GM19025 (cell line): Measurements from ENCODE around the gene PNMA8C.
"Not testable (repeated sequence)": the region's sequence is repeated elsewhere in the genome, so short reads cannot be mapped to it uniquely, and the experiment has no call there.

Experiments used
- ATAC-seq: cut with Tn5 transposase; IDR thresholded peaks from one replicate; pipeline ENCODE4 v1.9.1; 2021; ENCODE audit warnings: mild to moderate bottlenecking, low read depth, moderate library complexity; ENCODE audit not compliant: unreplicated experiment

The PNMA8C gene

DNA sequence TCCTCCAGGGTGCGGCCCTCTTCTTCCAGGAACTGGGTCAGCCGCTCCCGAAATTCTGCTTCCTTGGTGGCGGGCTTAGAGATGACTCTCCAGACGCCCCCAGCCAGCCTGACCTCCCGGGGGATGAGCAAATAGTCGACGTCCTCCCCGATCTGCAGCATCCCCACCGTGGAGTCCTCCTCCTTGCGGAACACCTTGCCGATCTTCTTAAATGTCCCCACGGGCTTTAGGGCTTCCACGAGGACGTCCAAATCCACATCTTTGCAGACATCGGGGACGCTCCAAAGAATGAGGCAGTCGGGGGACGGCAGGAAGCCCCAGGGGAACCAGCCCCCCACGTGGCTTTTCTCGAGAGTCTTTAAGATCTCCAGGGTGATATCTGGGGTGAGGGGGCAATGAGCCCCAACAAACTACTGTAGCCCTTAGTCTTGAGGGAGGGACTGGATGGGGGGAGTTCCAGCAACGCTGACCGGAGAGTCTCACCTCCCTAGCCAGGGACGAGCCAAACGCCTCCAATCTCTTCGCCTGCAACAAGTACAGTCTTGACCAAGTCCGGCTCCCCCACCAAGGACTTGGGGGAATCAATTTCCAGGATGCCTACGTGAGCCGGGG lies 16.0 kb downstream of the PNMA8C start:
- no peak for ATAC-seq

DNA sequence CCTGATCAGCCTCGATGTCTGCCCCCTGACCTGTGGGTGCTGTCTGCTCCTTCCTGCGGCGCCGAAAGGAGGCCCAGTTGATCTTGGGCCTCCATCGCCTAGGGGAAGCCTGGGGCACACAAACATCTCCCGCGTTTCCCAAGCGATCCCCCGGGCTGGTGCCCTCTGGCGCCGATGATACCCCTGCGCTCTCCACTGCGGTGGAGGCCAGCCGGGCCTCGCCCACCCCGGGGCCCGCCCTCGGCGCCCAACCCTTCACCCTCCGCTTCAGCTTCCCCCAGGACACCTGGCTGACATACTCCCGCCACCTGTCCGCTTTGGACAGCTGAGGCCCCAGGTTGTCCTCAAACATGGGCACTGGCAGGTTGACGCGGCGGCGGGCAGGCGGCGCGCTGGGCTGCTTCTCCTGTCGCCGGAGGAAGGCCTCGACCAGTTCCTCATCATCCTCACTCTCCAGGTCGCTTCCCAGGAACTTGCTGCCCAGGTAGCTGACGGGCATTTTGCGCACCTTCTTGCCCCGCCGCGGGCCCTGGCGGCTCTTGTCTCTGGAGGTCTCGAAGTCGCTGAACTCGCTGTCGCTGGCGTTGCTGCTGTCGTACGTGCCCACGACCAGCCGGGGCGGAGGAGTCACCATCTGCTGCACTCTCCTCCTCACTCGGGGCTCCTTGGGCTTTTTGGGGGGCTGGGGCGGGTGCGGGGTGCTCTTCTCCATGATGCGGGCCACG lies 16.6 kb downstream of the PNMA8C start:
- no peak for ATAC-seq

DNA sequence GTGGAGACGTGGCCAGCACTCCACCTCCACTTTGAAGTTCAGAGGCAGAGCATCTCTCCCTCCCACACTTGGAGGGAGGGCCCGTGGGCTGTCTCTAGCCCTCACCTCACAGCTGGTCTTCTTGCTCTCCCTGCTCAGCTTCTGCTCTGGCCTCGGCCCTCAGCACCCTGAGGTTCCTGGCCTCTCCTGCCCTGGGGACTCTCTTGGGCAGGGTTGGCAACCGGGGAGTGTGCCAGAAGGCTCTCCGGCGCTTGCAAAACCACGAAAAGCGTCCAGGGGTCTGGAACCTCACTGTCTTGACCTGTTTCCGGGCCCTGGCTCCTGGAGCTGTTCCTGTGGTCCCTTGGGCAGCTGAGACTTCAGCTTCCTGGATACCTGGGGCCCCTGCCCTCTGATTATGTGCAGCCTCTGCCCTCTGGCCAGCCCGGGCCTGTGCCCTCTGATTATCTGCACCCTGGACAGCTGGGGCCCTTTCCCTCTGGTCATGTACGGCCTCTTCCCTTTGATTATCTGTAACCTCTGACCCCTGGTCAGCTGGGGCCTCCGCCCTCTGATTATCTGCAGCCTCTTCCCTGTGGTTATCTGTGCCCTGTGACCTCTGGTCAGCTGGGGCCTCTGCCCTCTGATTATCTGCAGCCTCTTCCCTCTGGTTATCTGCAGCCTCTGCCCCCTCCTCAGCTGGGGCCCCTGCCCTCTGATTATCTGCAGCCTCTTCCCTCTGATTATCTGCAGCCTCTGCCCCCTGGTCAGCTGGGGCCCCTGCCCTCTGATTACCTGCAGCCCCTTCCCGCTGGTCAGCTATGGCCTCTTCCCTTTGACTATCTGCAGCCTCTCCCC lies 17.4 kb downstream of the PNMA8C start:
- ATAC-seq, result no peak

DNA sequence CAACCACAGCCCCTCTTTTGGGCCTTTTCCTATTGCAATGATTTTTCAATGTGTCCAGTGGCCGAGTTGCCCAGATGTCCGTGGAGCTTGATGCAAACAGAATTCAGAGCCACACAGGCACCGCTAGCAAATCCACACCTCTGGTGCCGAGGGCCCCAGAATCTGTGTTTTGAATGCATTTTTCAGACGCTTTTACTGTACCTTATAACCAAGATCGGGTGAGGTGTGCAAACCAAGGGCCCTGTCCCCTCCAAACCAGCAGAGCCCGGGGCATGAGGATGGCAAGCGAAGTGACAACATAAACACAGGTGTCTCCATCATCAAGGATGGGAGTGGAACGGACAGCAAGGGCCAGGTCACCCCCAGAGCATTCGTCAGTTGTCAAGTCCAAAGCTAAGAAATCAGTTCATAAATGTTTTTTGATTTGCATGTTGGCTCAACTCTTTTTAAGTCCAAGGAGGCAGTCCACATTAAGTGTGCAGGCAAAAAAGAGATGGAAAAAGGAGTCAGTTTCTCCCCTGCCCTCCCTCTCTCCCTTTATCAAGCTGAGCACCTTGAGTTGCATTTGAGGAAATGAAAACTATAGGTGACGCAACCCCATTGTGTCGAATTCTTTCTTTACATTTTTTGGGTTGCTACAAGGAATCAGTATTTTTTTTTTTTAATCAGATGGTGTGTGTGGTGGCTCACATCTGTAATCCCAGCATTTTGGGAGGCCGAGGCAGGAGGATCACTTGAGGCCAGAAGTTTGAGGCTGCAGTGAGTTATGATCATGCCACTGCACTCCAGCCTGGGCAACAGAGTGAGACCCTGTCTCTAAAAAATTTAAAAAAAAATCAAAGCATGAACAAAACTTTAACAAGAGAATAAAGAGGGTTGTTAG lies 18.3 kb downstream of the PNMA8C start:
- ATAC-seq, result no peak

DNA sequence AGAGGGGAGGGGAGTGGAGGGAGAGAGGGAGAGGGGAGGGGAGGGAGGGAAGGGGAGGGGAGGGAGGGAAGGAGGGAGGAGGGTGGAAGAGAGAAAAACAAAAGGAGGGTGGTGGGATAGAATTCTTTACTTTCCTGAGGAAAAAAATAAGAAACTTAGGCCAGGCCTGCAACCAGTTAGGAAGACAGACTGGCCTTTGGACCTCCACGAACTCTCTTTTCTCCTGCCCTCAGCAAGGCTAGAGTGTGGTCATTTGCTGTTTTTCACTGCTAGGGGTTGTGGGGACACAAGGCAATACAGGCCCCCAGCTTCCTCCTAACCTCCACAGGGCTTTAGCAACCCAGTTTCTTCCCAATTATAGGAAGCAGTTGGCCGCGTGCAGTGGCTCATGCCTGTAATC lies 19.5 kb downstream of the PNMA8C start:
- no peak for ATAC-seq

DNA sequence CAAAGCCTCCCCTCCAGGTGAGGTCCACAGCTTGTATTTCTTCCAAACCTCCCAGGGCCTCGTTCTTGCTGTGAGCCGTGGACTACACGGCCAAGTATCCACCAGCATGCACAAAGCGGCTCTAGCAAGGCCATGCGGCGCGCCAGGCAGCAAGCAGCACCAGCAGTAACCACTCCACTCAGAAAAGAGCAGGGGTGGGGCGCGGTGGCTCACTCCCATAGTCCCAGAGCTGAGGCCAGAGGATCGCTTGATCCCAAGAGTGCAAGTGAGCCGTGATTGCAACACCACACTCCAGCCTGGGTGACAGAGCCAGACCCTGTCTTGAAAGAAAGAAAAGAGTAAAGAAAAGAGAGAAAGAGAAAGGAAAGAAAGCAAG lies 20.1 kb downstream of the PNMA8C start:
- ATAC-seq, result no peak

DNA sequence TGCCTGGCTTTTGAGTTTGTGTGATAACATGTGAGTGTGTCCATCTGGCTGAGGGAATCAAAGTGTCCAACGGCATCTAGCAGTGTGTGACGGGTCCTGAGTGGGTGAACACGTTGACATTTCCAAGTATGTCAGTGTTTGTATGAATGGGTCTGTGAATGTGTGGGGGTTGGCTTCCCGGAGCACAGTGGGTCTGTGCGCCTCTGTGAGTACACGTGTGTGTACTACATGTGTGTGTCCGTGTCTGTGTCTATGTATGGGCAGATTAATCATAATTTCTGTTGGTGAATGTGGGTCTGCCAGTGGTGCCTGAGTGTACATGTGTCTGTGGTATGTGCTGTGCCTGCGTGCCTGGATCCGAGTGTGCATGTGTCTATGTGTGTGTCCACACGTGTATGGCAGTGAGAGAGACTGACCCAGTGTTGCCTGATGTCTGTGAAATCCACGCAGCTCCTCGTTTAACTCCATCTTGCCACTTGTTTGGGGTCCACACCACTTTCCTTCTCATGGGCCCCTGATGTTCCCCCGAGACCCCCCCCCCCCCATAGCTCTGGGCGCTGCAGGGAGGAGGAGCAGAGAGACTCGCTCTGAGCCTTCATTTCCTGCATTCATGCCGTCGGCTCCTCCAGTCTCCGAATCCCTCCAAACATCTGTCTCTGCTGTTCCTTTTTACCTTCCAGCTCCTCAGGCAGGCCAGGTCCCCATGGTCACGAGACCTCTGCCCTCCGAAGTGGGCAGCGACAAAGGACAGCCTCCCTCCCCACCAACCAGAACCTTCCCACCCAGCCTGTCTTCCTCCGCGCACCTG lies 20.7 kb downstream of the PNMA8C start:
- ATAC-seq, result no peak

DNA sequence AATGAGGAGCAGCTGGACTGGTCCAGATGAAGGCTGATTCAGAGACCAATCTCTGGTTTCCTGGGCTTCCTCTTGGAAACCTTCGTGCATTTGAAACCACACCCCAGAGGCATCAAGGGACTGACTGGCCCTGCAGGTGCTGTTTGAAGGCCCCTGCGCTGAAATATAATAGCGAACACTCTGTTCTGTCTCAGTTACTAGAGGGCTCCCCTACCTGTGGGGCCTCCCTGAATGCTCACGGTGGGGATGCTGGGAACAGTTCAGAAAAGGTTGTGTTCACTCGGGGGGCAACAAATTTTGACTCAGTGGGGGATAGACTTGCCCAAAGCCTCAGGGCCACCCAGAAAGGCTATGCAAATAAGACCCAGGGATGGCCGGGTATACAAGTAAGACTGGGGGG lies 21.8 kb downstream of the PNMA8C start:
- no peak for ATAC-seq

DNA sequence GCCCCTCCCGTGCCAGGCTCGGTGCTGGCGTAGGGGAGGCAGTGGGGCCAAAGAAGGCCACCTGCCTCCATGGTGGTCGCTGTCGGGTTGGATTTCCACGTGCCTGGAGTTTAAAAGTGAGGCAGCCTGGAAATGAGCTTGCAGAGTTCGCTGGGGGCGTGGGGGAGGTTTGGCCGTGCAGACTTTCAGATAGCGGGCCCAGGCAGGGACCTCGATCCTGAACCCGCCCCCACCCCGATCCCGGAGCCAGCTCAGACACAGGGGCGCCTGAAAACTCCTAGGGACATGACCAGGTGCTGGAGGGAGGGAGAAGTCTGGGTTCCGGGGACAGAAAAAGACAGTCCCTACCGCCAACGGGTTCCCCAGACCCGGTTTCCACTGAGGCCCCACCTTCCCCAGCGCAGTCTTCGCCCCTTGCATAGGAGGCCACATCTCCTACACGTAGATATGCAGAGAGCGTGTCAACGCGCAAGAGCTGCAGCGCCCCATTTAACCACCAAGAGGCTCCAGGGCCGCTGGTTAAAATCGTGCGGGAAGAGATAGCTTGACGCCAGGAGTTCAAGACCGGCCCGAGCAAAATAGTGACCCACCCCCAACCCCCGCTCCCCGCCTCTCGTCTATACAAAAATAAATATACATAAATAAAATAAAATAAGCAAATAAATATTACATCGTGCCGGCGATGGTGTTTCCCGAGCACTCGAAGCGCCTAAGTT lies 23.8 kb downstream of the PNMA8C start:
- ATAC-seq, result no peak

DNA sequence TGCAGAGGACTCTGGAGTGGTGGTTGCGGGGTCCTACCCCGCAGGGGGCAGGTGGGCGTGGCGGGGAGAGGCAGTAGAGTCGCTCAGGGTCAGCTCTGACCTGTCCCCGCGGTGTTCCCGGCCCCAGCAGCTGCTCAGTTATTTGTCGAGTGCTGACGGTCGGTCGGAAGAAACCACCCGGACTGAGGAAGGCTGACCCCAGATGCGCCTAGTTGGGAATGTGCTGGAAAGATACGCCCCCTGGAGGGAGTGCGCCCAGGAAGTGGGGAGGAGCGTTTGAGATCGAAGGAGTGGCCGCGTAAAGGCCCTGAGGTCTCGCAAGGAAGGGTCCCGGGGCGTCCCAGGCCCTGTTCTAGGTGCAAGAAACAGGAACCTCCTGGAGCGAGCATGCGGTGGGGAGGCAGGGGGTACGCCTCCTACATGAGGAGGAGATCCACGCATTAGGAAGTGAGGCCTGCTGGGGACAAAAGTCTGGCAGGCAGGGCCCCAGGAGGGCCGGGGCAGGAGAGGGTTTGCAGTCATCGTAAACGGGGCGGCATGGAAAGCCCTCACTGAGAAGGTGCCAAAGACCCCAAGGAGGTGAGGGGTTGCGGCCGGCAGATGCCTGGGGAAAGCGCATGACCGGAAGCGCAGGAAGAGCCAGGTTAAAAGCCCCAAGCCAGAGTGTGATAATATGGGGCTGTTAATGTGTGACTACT lies 24.5 kb downstream of the PNMA8C start:
- ATAC-seq, result no peak

DNA sequence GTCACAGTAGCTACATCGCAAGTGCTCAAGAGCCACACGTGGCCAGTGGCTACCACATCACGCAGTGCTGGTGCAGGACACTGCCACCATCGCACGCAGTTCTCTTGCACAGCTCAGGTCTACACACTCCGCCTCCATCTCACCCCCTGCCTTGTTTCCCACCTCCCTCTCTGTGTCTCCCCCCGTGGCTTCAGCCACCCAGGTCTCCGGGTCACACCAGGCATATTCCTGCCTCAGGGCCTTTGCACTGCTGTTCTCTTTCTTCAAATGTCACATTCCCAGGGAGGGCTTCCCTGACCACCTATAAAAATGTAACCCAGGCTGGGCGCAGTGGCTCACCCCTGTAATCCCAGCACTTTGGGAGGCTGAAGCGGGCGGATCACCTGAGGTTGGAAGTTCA lies 26.0 kb downstream of the PNMA8C start:
- ATAC-seq, result no peak

DNA sequence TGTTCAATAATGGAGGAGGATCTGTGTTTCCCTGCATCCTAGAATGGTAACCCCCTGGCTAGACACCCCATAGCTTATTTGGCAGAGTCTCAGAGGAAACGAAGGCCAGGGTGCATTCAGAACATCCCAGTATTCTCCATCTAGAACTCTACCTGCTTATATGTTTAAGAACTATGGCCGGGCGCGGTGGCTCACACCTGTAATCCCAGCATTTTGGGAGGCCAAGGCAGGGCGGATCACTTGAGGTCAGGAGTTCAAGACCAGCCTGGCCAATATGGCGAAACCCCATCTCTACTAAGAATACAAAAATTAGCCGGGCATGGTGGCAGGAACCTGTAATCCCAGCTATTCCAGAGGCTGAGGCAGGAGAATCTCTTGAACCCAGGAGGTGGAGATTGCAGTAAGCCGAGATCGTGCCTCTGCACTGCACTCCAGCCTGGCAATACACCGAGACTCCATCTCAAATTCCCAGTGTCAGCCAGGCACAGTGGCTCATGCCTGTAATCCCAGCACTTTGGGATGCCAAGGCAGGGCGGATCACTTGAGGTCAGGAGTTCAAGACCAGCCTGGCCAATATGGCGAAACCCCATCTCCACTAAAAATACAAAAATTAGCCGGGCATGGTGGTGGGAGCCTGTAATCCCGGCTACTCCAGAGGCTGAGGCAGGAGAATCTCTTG lies 30.8 kb downstream of the PNMA8C start:
- ATAC-seq, result not testable (repeated sequence)

DNA sequence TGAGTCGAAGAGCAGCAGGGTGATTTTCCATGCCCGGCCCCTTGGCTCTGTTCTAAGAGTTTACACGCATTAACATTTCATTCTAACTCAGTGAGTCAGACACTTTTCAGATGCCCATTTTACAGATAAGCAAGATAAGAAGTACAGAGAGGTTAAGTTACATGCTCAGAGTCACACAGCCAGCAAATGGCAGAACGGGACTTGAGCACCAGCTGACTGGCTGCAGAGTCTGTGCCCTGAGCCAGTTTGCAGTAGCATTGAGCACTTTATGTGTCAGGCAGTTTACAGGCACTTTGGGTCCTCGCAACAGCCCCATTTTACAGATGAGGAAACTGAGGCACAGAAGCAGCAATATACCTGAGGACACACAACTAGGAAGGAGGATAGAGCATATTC lies 34.3 kb downstream of the PNMA8C start:
- no peak for ATAC-seq

DNA sequence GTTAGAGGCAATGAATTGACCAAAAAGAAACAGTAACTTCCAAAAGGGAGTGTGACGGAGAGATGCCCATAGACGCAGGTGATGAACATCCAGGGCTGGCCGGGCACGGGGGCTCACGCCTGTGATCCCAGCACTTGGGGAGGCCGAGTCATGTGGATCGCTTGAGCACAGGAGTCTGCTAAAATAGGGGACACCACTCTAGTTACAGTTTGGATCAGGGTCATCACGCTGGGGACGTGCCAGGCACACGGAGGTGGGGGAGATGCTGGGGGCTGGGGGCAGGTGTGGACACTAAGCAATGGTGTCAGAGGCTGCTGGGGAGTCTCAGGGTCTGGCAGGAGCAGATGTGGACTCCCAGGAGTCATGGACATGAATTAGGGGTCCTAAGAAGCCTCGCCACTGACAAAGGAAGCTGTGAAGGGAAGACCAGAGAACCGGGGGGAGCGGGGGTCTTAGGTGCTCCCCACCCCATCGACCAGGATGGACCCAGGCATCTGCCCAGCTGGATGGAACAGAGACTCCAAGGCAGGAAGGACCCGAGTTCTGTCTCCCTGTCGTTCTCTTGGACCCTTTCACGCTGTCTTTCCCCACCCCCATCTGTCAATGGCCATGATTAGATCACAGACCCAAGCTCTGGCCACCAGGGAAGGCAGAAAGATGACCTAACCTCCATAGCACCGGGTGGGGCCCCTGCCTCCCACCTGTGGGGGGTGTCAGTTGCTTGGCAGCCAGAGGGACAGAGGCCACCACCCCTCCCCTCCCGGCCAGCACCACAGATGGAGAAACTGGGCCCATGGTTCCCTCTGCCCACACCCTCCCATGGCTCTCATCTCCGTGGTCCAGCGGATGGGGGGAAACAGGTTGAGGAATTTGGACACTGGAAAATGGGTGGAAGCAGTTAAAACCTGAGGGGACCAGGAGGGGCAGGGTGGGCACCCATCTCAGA lies 35.0 kb downstream of the PNMA8C start:
- ATAC-seq, result no peak

DNA sequence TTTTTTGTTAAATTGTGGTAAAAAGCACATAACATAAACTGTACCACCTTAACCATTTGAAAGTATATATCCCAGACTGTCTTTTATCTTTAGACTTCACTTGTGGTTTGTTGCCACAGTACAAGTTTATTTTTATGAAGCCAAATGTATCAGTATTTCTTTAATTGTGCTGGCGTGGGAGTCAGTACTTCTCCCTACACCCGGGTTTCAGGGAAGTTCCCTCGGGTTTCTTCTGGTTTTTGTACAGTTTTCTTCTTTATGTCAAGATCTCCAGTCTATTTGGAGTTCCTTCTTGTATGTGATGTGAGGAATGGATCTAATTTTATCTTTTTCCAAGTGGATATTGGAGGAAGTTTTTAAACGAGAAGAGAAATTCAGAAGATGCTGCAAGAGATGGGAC lies 35.9 kb downstream of the PNMA8C start:
- ATAC-seq, result no peak

DNA sequence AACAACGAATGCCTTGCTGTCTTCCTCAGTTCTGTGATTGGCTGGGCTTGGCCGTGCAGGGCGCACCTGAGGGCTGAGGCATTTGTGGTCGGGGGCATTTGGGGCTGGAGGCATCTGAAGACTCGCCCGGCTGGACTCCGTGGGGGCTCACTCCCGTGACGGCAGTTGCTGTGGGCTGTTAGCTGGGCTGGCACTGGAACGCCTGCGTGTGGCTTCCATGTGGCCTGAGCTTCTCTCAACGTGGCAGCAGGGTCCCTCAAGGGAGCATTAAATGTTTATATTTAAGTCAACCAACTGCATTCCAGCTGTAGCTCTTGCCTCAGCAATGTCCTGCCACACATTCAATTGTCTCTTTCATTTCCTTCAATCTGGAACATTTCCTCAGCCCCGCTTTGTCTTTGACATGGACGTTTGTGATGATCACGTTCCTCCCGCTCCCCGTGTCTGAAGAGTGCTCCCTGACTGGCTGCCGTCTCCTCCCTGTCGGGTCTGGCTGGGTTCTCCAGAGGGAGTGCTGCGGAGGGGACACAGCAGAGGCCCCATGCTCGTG lies 36.4 kb downstream of the PNMA8C start:
- ATAC-seq, result no peak
